OCI-LY7 (cell line): ENCODE data around the gene PPP1R26. TPM values are rescaled to one million over a fixed set of nuclear protein-coding genes. Genes with fewer than 3 reads are reported as not detected.

Experiments
- BruUV-seq: library from RNA; stranded (reverse); fragments of 400-500 nt; replicated peaks from 2 replicates; lab custom pipeline; 2021; lab: Mats Ljungman, UMichigan
- CTCF ChIA-PET: fragments of 300-600 bp; sonication (Branson Sonifier 250); formaldehyde crosslinking; loops from one replicate; lab custom pipeline; 2022; ENCODE audit warnings: antibody characterized with exemption; ENCODE audit not compliant: unreplicated experiment; lab: Charles Lee
- POLR2A ChIA-PET: fragments of 300-600 bp; sonication (Branson Sonifier 250); formaldehyde crosslinking; loops from one replicate; lab custom pipeline; 2022; ENCODE audit warnings: antibody characterized with exemption; lab: Charles Lee
- DNase-seq: peaks from one replicate; pipeline ENCODE4 v3.0.0-alpha.2; 2015; ENCODE audit warnings: low spot score
- H2AFZ ChIP-seq: fragments of 200-600 bp; sonication (generic), shearing (Covaris generic); 2 replicates; pipeline ENCODE4 v1.6.1; 2014; ENCODE audit warnings: mild to moderate bottlenecking, antibody characterized with exemption, low read length, moderate library complexity
- H3K27ac ChIP-seq: fragments of 200-600 bp; sonication (generic); 2 replicates; pipeline ENCODE4 v1.5.1; 2014; ENCODE audit warnings: mixed run types, low read depth, mild to moderate bottlenecking, moderate library complexity, low read length, inconsistent platforms; ENCODE audit not compliant: poor library complexity, severe bottlenecking
- H3K36me3 ChIP-seq: fragments of 200-600 bp; sonication (generic); 2 replicates; pipeline ENCODE4 v1.6.1; 2014; ENCODE audit warnings: mild to moderate bottlenecking, antibody characterized with exemption, low read length, moderate library complexity, mixed read lengths; ENCODE audit not compliant: insufficient read depth
- H3K4me1 ChIP-seq: fragments of 200-600 bp; sonication (generic); 2 replicates; pipeline ENCODE4 v1.5.1; 2014; ENCODE audit warnings: mild to moderate bottlenecking, low read length; ENCODE audit not compliant: insufficient read depth, poor library complexity, severe bottlenecking
- H3K4me2 ChIP-seq: fragments of 200-600 bp; sonication (generic); 2 replicates; pipeline ENCODE4 v1.6.1; 2014; ENCODE audit warnings: mild to moderate bottlenecking, low read length
- H3K4me3 ChIP-seq: fragments of 200-600 bp; sonication (generic); 2 replicates; pipeline ENCODE4 v1.5.1; 2014; ENCODE audit warnings: mild to moderate bottlenecking, low read depth, low read length; ENCODE audit not compliant: poor library complexity, severe bottlenecking
- H3K79me2 ChIP-seq: fragments of 200-600 bp; sonication (generic); 2 replicates; pipeline ENCODE4 v1.6.1; 2016; ENCODE audit warnings: low read depth, mild to moderate bottlenecking, low read length, moderate library complexity, mixed read lengths; ENCODE audit not compliant: insufficient read depth
- H3K9me2 ChIP-seq: fragments of 200-600 bp; sonication (generic); 2 replicates; pipeline ENCODE4 v1.6.1; 2016; ENCODE audit warnings: mild to moderate bottlenecking, low read length, mixed read lengths; ENCODE audit not compliant: insufficient read depth
- H3K9me3 ChIP-seq: fragments of 200-600 bp; sonication (generic); 2 replicates; pipeline ENCODE4 v1.6.1; 2014; ENCODE audit warnings: mild to moderate bottlenecking, mixed run types, low read length, mixed read lengths
- H4K20me1 ChIP-seq: fragments of 200-600 bp; sonication (generic); 2 replicates; pipeline ENCODE4 v1.6.1; 2014; ENCODE audit warnings: mild to moderate bottlenecking, antibody characterized with exemption, low read length, moderate library complexity, mixed read lengths; ENCODE audit not compliant: insufficient read depth
- EZH2phosphoT487 ChIP-seq: fragments of 200-600 bp; sonication (generic); IDR thresholded peaks from 2 replicates; pipeline ENCODE4 v1.6.1; 2018; ENCODE audit warnings: low read depth, borderline replicate concordance, mild to moderate bottlenecking, mixed run types, antibody characterized with exemption, low read length, moderate library complexity, mixed read lengths
- intact Hi-C: fragments of 100-400 bp; cut with micrococcal nuclease; formaldehyde crosslinking; loops from one replicate; pipeline ENCODE4 v1.10.0; 2022; ENCODE audit not compliant: unreplicated experiment
- total RNA-seq, 2 experiments: library from RNA; depleted of rRNA in 1 of 2; stranded (reverse); fragments of >200 nt in 1 of 2; shearing (Covaris generic) in 1 of 2; gene quantifications; 2 replicates each; pipeline ENCODE4 v1.2.3, GENCODE V29; 2014 to 2022
- TF ChIP-seq, protein P1 (sequence below): fragments of 200-600 bp; sonication (generic); conservative IDR thresholded peaks from 2 replicates; pipeline ENCODE4 v1.5.1; 2014; ENCODE audit warnings: mild to moderate bottlenecking, antibody characterized with exemption, low read length, moderate library complexity, mixed read lengths

The PPP1R26 gene
- total RNA-seq, 2 experiments from 2014 or later = 0.21 to 1.5 TPM

DNA sequence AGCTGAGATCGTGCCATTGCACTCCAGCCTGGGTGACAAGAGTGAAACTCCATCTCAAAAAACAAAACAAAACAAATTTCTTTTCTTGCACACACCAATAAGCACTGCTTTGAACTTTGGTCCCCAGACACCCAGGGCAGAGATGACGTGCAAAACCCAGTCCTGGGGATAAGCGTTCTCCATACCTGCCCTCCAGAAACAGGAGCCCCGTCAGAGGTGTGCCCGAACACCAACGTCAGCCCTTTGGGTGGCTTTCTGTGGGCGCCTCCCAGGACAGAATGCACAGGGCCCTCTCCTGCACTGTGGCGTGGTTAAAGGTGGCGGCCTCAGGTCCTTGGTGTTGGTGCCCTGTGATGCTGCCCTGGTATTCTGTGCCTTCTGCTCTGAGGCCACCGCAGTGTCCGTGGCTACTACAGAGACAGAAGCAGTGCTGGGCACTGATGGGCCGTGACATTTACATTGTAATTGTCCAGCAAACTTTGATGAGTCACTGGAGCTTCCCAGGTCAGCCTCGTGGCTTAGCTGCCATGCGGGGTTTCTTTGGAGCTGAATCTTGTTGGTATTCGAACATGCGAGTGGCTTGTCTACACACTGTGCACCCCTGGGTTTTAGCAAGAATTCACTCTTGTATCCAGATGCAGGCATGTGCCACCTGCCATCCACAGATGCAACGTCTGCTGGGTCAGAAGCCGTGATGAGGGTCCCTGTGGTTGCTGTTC lies 9.8 kb downstream of the PPP1R26 start:
- TF ChIP-seq EZH2phosphoT487 = no peak
- TF ChIP-seq, protein P1, sequence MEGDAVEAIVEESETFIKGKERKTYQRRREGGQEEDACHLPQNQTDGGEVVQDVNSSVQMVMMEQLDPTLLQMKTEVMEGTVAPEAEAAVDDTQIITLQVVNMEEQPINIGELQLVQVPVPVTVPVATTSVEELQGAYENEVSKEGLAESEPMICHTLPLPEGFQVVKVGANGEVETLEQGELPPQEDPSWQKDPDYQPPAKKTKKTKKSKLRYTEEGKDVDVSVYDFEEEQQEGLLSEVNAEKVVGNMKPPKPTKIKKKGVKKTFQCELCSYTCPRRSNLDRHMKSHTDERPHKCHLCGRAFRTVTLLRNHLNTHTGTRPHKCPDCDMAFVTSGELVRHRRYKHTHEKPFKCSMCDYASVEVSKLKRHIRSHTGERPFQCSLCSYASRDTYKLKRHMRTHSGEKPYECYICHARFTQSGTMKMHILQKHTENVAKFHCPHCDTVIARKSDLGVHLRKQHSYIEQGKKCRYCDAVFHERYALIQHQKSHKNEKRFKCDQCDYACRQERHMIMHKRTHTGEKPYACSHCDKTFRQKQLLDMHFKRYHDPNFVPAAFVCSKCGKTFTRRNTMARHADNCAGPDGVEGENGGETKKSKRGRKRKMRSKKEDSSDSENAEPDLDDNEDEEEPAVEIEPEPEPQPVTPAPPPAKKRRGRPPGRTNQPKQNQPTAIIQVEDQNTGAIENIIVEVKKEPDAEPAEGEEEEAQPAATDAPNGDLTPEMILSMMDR = no peak
- Histone ChIP-seq H3K9me2 (no peaks in the 10 kb centered on the region), H3K9me3 (no peaks in the 10 kb centered on the region), H3K36me3 (no peaks in the 10 kb centered on the region), H2AFZ (no peak overlapping the region), H3K4me3 (no peak overlapping the region), H4K20me1 (no peaks in the 10 kb centered on the region), H3K4me2 (no peak overlapping the region), H3K27ac (no peak overlapping the region), H3K79me2 (no peaks in the 10 kb centered on the region), H3K4me1 (no peaks in the 10 kb centered on the region)
- BruUV-seq = no TSS peak
- CTCF ChIA-PET = no interaction called here
- POLR2A ChIA-PET = no interaction called here
- no peak for DNase-seq
- intact Hi-C loops = no loop called here

DNA sequence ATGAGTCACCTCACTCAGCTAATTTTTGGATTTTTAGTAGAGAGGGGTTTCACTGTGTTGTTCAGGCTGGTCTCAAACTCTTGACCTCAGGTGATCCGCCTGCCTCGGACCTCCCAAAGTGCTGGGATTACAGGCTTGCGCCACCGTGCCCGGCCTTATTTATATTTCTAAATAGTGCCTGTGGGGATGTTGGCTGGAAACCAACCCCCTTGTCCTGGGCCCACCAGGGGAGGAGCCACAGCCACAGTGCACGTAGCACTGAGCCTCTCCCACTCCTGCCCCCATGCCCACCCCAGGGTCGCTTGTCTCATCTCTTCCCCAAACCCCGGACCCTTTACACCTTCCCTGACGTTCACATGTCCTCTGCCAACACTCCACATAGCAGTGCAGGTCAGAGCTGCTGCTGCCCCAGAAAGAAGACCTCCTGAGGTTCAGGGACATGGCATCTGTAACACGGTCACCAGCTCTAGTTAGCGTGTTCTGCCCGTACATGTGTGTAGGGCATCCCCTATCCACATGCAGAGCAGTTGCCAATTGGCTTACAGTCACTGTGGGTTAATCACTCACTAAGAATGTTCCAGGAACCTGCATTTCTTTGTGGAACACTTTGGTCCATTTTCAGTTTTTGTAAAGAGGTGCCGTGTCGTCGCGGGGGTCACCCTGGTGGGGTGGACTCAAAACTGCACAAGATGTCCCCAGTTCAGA lies 10.7 kb downstream of the PPP1R26 start:
- Histone ChIP-seq H3K4me3 (no peak overlapping the region), H3K27ac (no peak overlapping the region), H3K79me2 (no peaks in the 10 kb centered on the region), H3K4me1 (no peaks in the 10 kb centered on the region), H3K9me3 (no peaks in the 10 kb centered on the region), H3K9me2 (no peaks in the 10 kb centered on the region), H3K4me2 (no peak overlapping the region), H3K36me3 (no peaks in the 10 kb centered on the region), H4K20me1 (no peaks in the 10 kb centered on the region), H2AFZ (no peak overlapping the region)
- DNase-seq = no peak
- CTCF ChIA-PET = no interaction called here
- POLR2A ChIA-PET = no interaction called here
- intact Hi-C loops = no loop called here
- no TSS peak for BruUV-seq
- TF ChIP-seq, protein P1 = no peak
- TF ChIP-seq EZH2phosphoT487 = no peak

DNA sequence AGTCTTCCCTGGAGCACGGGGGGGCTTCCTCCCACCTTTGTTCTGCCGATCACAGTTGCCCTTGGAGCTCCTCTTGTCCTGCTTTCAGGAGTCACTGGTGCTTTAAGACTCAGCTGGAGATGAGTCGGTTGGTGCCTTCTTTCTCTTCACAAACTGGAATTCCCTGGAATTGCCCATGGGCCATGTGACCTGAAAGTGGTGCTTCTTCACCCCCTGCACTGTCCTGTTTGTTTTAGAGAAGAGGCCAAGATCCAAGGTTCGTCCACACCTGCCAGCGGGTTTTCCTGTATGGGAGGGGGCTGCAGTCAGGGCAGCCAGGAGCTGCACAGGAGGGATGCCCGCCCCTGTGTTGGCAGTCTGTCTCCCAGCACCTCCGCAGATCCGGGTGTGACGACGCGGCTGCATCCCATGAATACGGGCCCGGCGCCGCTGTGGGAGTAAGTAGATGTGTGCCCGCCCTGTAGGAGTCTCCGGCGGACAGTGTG lies 11.4 kb downstream of the PPP1R26 start:
- POLR2A ChIA-PET = no interaction called here
- no peak overlapping the region for H3K4me2 ChIP-seq

More for the DNA sequence above, 11.4 kb downstream of the PPP1R26 start:
- no peak for DNase-seq
- no peaks in the 10 kb centered on the region for H4K20me1 ChIP-seq
- no peaks in the 10 kb centered on the region for H3K4me1 ChIP-seq
- intact Hi-C loops = no loop called here
- CTCF ChIA-PET = no interaction called here
- no peaks in the 10 kb centered on the region for H3K79me2 ChIP-seq
- no peaks in the 10 kb centered on the region for H3K9me3 ChIP-seq
- no peak overlapping the region for H2AFZ ChIP-seq
- TF ChIP-seq, protein P1 = no peak
- TF ChIP-seq EZH2phosphoT487 = no peak
- H3K36me3 ChIP-seq = no peaks in the 10 kb centered on the region
- BruUV-seq = no TSS peak
- no peaks in the 10 kb centered on the region for H3K9me2 ChIP-seq
- no peak overlapping the region for H3K27ac ChIP-seq
- no peak overlapping the region for H3K4me3 ChIP-seq
